Measurements from ENCODE around the gene CFAP410.
"Not testable (repeated sequence)": the region's sequence is repeated elsewhere in the genome, so short reads cannot be mapped to it uniquely, and the experiment has no call there.

The CFAP410 gene

GRCh38 chr21:44316277-44316900 is 22.8 kb downstream of the CFAP410 start:
- FAIRE-seq: no peak

GRCh38 chr21:44315691-44316203 is 23.4 kb downstream of the CFAP410 start:
- no peak for FAIRE-seq

- no peak for FAIRE-seq
Observed at GRCh38 chr21:44314561-44314960, 24.6 kb downstream of the CFAP410 start.

- no peak for FAIRE-seq
Observed at GRCh38 chr21:44314128-44314527, 25.1 kb downstream of the CFAP410 start.

GRCh38 chr21:44313451-44313850 is 25.7 kb downstream of the CFAP410 start:
- no peak for FAIRE-seq

- no peak for FAIRE-seq
Observed at GRCh38 chr21:44312716-44313115, 26.5 kb downstream of the CFAP410 start.

- no peak for FAIRE-seq
Observed at GRCh38 chr21:44312089-44312488, 27.1 kb downstream of the CFAP410 start.

GRCh38 chr21:44310628-44311507 is 28.3 kb downstream of the CFAP410 start:
- no peak for FAIRE-seq

GRCh38 chr21:44306936-44307704 is 32.1 kb downstream of the CFAP410 start:
- no peak for FAIRE-seq

GRCh38 chr21:44305691-44306090 is 33.5 kb downstream of the CFAP410 start:
- no peak for FAIRE-seq

GRCh38 chr21:44304877-44305293 is 34.3 kb downstream of the CFAP410 start:
- FAIRE-seq: no peak

- FAIRE-seq: no peak
Observed at GRCh38 chr21:44304011-44304616, 35.1 kb downstream of the CFAP410 start.

GRCh38 chr21:44303490-44303981 is 35.7 kb downstream of the CFAP410 start:
- no peak for FAIRE-seq

GRCh38 chr21:44302573-44303401 is 36.4 kb downstream of the CFAP410 start:
- FAIRE-seq: not testable (repeated sequence)

GRCh38 chr21:44301961-44302406 is 37.2 kb downstream of the CFAP410 start:
- no peak for FAIRE-seq

- FAIRE-seq: no peak
Observed at GRCh38 chr21:44301141-44301540, 38.0 kb downstream of the CFAP410 start.

- FAIRE-seq: no peak
Observed at GRCh38 chr21:44300262-44300959, 38.8 kb downstream of the CFAP410 start.

GRCh38 chr21:44299458-44300261 is 39.5 kb downstream of the CFAP410 start, which contains the start of gene PFKL:
TSS of gene PFKL (plus strand) at chr21:44300053. CDS start at chr21:44300106, 53 bp downstream.
- FAIRE-seq: no peak

GRCh38 chr21:44299085-44299457 is 40.1 kb downstream of the CFAP410 start:
- no peak for FAIRE-seq

- FAIRE-seq: no peak
Observed at GRCh38 chr21:44298301-44298700, 40.9 kb downstream of the CFAP410 start.

Measured in endometrium (tissue), 2 donors.